K562 (cell line): ENCODE measurements around the gene PRND. TPM values are rescaled to one million over a fixed set of nuclear protein-coding genes. Genes with fewer than 3 reads are reported as not detected.

Experiments
- ATAC-seq: fragments of 200-7000 bp; cut with Tn5 transposase; 3 replicates; pipeline ENCODE4 v1.9.1; 2020; ENCODE audit warnings: moderate library complexity
- BruUV-seq: library from RNA; stranded (reverse); fragments of 400-500 nt; replicated peaks from 2 replicates; lab custom pipeline; 2021; lab: Mats Ljungman, UMichigan
- CTCF ChIA-PET: fragments of 300-600 bp; formaldehyde crosslinking; extraction: SDS; loops from one replicate; lab custom pipeline; 2021; ENCODE audit warnings: low intra/inter-chr PET ratio; lab: Yijun Ruan, JAX
- POLR2A ChIA-PET: fragments of 300-600, 350-650 bp; sonication (Branson Sonifier 250); formaldehyde crosslinking; extraction: SDS; loops from one replicate; lab custom pipeline; 2021; ENCODE audit warnings: antibody characterized with exemption, inconsistent platforms; lab: Yijun Ruan, JAX
- DNase-seq, 4 experiments: peaks; one replicate each; pipeline versions ENCODE4 v3.0.0 to v3.0.0-alpha.2; 2011 to 2018; ENCODE audit warnings: low spot score in 3 of 4, mixed read lengths in 3 of 4; ENCODE audit errors: extremely low read depth in 1 of 4
- FAIRE-seq: peaks from 2 replicates; lab custom pipeline; 2011; peaks lifted over from hg19 to GRCh38; lab: Jason Lieb, UNC
- H2AFZ ChIP-seq: 2 replicates; pipeline ENCODE4 v1.6.0; 2011; ENCODE audit warnings: low read depth, low read length, control low read depth, inconsistent platforms
- H3K27ac ChIP-seq: fragments of 200-600 bp; 3 replicates; pipeline ENCODE4 v1.8.0; 2011; ENCODE audit warnings: low read depth, mild to moderate bottlenecking, control low read depth, inconsistent platforms, low read length, moderate library complexity, mixed read lengths; ENCODE audit errors: extremely low read depth
- H3K27me3 ChIP-seq, 2 experiments: fragments of 300-600 bp in 1 of 2; 2 replicates in 1 of 2; 3 replicates in 1 of 2; pipeline versions ENCODE4 v1.6.0 to v1.8.0; 2011; ENCODE audit warnings: inconsistent platforms in 2 of 2, low read length in 2 of 2, mild to moderate bottlenecking in 1 of 2, mixed read lengths in 1 of 2, moderate library complexity in 1 of 2; ENCODE audit not compliant: control insufficient read depth in 2 of 2, insufficient read depth in 2 of 2
- H3K36me3 ChIP-seq: fragments of 300-600 bp; 3 replicates; pipeline ENCODE4 v1.8.0; 2011; ENCODE audit warnings: mild to moderate bottlenecking, low read length, inconsistent platforms; ENCODE audit not compliant: control insufficient read depth, insufficient read depth
- H3K4me1 ChIP-seq, 2 experiments: fragments of 200-600 bp in 1 of 2; replicated peaks in 1 of 2; 2 replicates in 1 of 2; 3 replicates in 1 of 2; pipeline versions ENCODE4 v1.5.1 to v1.8.0; 2011; ENCODE audit warnings: inconsistent platforms in 2 of 2, low read length in 2 of 2, mild to moderate bottlenecking in 1 of 2, mixed read lengths in 1 of 2, moderate library complexity in 1 of 2; ENCODE audit not compliant: control insufficient read depth in 2 of 2, insufficient read depth in 2 of 2
- H3K4me2 ChIP-seq: 2 replicates; pipeline ENCODE4 v1.6.1; 2011; ENCODE audit warnings: low read length, control low read depth, inconsistent platforms, mixed read lengths; ENCODE audit not compliant: insufficient read depth
- H3K4me3 ChIP-seq: fragments of 200-600 bp; sonication (generic), shearing (Covaris generic); 2 replicates; pipeline ENCODE4 v1.5.1; 2016; ENCODE audit warnings: control low read depth, inconsistent platforms
- H3K79me2 ChIP-seq: fragments of 200-600 bp; 3 replicates; pipeline ENCODE4 v1.8.0; 2011; ENCODE audit warnings: low read length, inconsistent platforms; ENCODE audit not compliant: control insufficient read depth, insufficient read depth
- H3K9ac ChIP-seq, 2 experiments: 2 replicates each; pipeline versions ENCODE4 v1.6.0 to v1.6.1; 2011; ENCODE audit warnings: low read depth in 2 of 2, low read length in 2 of 2, control low read depth in 1 of 2, inconsistent platforms in 1 of 2, mild to moderate bottlenecking in 1 of 2, mixed read lengths in 1 of 2; ENCODE audit not compliant: insufficient read depth in 1 of 2
- H3K9me1 ChIP-seq: one replicate; pipeline ENCODE4 v1.6.0; 2011; ENCODE audit warnings: inconsistent platforms, mild to moderate bottlenecking, low read length, moderate library complexity; ENCODE audit not compliant: control insufficient read depth, insufficient read depth
- H3K9me3 ChIP-seq: replicated peaks from 2 replicates; pipeline ENCODE4 v1.5.1; 2011; ENCODE audit warnings: low read depth, low read length, inconsistent platforms; ENCODE audit not compliant: control insufficient read depth, insufficient read depth
- H4K20me1 ChIP-seq: replicated peaks from 2 replicates; pipeline ENCODE4 v1.6.1; 2011; ENCODE audit warnings: low read length, inconsistent platforms, mixed read lengths; ENCODE audit not compliant: control insufficient read depth, insufficient read depth
- BCL6 ChIP-seq: fragments of 250-450 bp; sonication (Bioruptor Pico); IDR thresholded peaks from 2 replicates; pipeline ENCODE4 v1.4.0; 2020
- CREBBP ChIP-seq: IDR thresholded peaks from one replicate; pipeline ENCODE4 v1.6.1; 2012; ENCODE audit warnings: low read depth, mild to moderate bottlenecking, control low read depth, inconsistent platforms, low read length
- EP300 ChIP-seq: IDR thresholded peaks from 2 replicates; pipeline ENCODE4 v1.6.1; 2012; ENCODE audit warnings: low read length, improper control_type of control experiment
- KLF10 ChIP-seq: fragments of 250-450 bp; sonication (Bioruptor Pico); IDR thresholded peaks from 2 replicates; pipeline ENCODE4 v1.6.1; 2021; ENCODE audit warnings: matching md5 sums
- RBBP5 ChIP-seq: fragments of 200-600 bp; sonication (generic); IDR thresholded peaks from 2 replicates; pipeline ENCODE4 v1.6.1; 2012; ENCODE audit warnings: borderline replicate concordance, mild to moderate bottlenecking, low read length, control low read depth, inconsistent platforms; ENCODE audit not compliant: insufficient read depth, poor library complexity, severe bottlenecking
- THRAP3 ChIP-seq: fragments of 450-650 bp; IDR thresholded peaks from 2 replicates; pipeline ENCODE4 v1.6.1; 2016; ENCODE audit warnings: mild to moderate bottlenecking, inconsistent platforms, borderline replicate concordance
- WGBS: fragments of 100-300 bp; shearing (Covaris generic); methylation state at CpG from one replicate; pipeline ENCODE4 v1.1.6; 2016; ENCODE audit warnings: low coverage, mixed read lengths; ENCODE audit not compliant: insufficient coverage; ENCODE audit errors: missing lambda C conversion rate; 5-methylcytosine and 5-hydroxymethylcytosine counted together
- in situ Hi-C: fragments of 300-500 bp; cut with MboI; formaldehyde crosslinking; loops from 4 replicates; pipeline ENCODE4 v1.15.0; 2018; ENCODE audit warnings: inconsistent platforms, mixed read lengths
- intact Hi-C: fragments of 100-400 bp; cut with micrococcal nuclease; formaldehyde crosslinking; loops from 2 replicates; pipeline ENCODE4 v1.14.2; 2022
- polyA plus RNA-seq, 8 experiments: library from polyadenylated mRNA; depleted of rRNA in 4 of 8; stranded (reverse) in 5 of 8; unstranded in 3 of 8; fragments of >200 nt; fragmentation: Nextera tagmentation in 2 of 8; fragmentation: Illumina TruSeq in 1 of 8; extraction: Ambion mirVana in 2 of 8; extraction: Trizol in 1 of 8; gene quantifications; 2 replicates each; pipeline versions ENCODE4 v1.2.1 to v1.2.3, GENCODE V29; 2011 to 2014; ENCODE audit warnings: inconsistent platforms in 1 of 8, missing spikeins in 1 of 8
- total RNA-seq, 7 experiments: library from RNA; depleted of rRNA in 6 of 7; stranded (reverse); fragments of >200 nt in 6 of 7; fragmentation: Illumina TruSeq in 2 of 7; extraction: Trizol in 2 of 7; gene quantifications; 2 replicates each; pipeline versions ENCODE4 v1.2.1 to v1.2.3, GENCODE V29; 2011 to 2021; ENCODE audit warnings: low replicate concordance in 1 of 7
- TF ChIP-seq, protein P1 (sequence below): fragments of 250-450 bp; sonication (Bioruptor Pico); IDR thresholded peaks from 2 replicates; pipeline ENCODE4 v1.4.0; 2020; ENCODE audit warnings: borderline replicate concordance
- TF ChIP-seq, protein P2 (sequence below): sonication (generic); formaldehyde crosslinking; IDR thresholded peaks from 2 replicates; pipeline ENCODE4 v1.9.0; 2022; ENCODE audit warnings: mild to moderate bottlenecking, missing genetic modification reagents
- TF ChIP-seq, protein P3 (sequence below): fragments of 450-650 bp; IDR thresholded peaks from 2 replicates; pipeline ENCODE4 v1.6.1; 2017; ENCODE audit warnings: antibody characterized with exemption

The PRND gene
- total and polyA plus RNA-seq, 9 of the 15 experiments (the other 6 are each of a cell fraction or from before 2014, with no cell fraction given) = not detected

DNA sequence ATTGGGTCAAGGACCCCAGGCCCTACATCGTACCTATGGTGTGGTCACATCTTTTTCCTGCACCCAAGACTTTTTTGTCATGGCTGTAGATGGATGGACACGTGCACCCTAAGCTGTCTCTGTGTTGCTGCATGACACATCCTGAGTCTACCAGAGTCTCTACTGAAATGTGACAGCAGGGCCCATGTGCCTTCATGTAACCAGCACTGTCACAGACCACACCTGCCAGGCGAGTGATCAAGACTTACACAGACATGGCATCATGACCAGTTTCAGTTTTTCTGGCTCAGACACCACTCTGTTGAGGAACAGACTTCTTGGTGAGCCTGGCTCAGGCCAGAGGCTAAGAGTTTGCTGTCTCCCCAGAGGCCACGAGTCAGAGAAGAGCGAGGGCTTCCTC lies 7.6 kb downstream of the PRND start:
- no peaks in the 10 kb centered on the region for H3K4me1 ChIP-seq
- ATAC-seq = no peak
- no peak for FAIRE-seq
- CTCF ChIA-PET = no interaction called here
- POLR2A ChIA-PET = no interaction called here
- no peaks in the 10 kb centered on the region for H3K36me3 ChIP-seq
- WGBS = 0% methylated on average over 3 of the region's 5 CpGs
- H3K9me3 ChIP-seq = no peaks in the 10 kb centered on the region
- H3K27me3 ChIP-seq = peaks cover 0 to 38% of the 10 kb centered on the region in 2 experiments; a peak in 2 of 5 replicates
- no peak overlapping the region for H3K9ac ChIP-seq
- no peak for DNase-seq
- in situ Hi-C loops = no loop called here
- no peak overlapping the region for H2AFZ ChIP-seq
- no TSS peak for BruUV-seq
- TF ChIP-seq THRAP3 = no peak
- no peak for TF ChIP-seq KLF10
- TF ChIP-seq EP300 = no peak
- TF ChIP-seq, protein P1, sequence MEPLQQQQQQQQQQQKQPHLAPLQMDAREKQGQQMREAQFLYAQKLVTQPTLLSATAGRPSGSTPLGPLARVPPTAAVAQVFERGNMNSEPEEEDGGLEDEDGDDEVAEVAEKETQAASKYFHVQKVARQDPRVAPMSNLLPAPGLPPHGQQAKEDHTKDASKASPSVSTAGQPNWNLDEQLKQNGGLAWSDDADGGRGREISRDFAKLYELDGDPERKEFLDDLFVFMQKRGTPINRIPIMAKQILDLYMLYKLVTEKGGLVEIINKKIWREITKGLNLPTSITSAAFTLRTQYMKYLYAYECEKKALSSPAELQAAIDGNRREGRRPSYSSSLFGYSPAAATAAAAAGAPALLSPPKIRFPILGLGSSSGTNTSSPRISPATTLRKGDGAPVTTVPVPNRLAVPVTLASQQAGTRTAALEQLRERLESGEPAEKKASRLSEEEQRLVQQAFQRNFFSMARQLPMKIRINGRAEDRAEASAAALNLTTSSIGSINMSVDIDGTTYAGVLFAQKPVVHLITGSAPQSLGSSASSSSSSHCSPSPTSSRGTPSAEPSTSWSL (CRISPR knock-in tag) = no peak
- TF ChIP-seq CREBBP = no peak
- TF ChIP-seq BCL6 (CRISPR knock-in tag) = no peak
- TF ChIP-seq, protein P2, sequence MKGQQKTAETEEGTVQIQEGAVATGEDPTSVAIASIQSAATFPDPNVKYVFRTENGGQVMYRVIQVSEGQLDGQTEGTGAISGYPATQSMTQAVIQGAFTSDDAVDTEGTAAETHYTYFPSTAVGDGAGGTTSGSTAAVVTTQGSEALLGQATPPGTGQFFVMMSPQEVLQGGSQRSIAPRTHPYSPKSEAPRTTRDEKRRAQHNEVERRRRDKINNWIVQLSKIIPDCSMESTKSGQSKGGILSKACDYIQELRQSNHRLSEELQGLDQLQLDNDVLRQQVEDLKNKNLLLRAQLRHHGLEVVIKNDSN = no peak
- TF ChIP-seq RBBP5 = no peak
- TF ChIP-seq, protein P3, sequence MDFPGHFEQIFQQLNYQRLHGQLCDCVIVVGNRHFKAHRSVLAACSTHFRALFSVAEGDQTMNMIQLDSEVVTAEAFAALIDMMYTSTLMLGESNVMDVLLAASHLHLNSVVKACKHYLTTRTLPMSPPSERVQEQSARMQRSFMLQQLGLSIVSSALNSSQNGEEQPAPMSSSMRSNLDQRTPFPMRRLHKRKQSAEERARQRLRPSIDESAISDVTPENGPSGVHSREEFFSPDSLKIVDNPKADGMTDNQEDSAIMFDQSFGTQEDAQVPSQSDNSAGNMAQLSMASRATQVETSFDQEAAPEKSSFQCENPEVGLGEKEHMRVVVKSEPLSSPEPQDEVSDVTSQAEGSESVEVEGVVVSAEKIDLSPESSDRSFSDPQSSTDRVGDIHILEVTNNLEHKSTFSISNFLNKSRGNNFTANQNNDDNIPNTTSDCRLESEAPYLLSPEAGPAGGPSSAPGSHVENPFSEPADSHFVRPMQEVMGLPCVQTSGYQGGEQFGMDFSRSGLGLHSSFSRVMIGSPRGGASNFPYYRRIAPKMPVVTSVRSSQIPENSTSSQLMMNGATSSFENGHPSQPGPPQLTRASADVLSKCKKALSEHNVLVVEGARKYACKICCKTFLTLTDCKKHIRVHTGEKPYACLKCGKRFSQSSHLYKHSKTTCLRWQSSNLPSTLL = no peak
- TF ChIP-seq, all 486 proteins: peak for 0
- Histone ChIP-seq H3K9me1 (no peaks in the 10 kb centered on the region), H4K20me1 (no peaks in the 10 kb centered on the region), H3K4me3 (no peak overlapping the region), H3K4me2 (no peak overlapping the region), H3K79me2 (no peaks in the 10 kb centered on the region), H3K27ac (no peak overlapping the region)
- intact Hi-C loops = no loop called here
